Brain microvascular endothelial cell (primary cell): Measurements from ENCODE around the gene ATL1.

Source experiments
- DNase-seq: peaks from one replicate; pipeline ENCODE4 v3.0.0-alpha.2; 2020
- H3K27ac ChIP-seq: fragments of 250-450 bp; sonication (Bioruptor Pico); 2 replicates; pipeline ENCODE4 v1.5.1; 2020; ENCODE audit warnings: mild to moderate bottlenecking, moderate library complexity
- H3K27me3 ChIP-seq: fragments of 250-450 bp; sonication (Bioruptor Pico); replicated peaks from 2 replicates; pipeline ENCODE4 v1.5.1; 2020; ENCODE audit warnings: mild to moderate bottlenecking
- H3K36me3 ChIP-seq: fragments of 250-450 bp; sonication (Bioruptor Pico); replicated peaks from 2 replicates; pipeline ENCODE4 v1.5.1; 2020; ENCODE audit warnings: mild to moderate bottlenecking
- H3K4me3 ChIP-seq: 2 replicates; pipeline ENCODE4 v1.5.1; 2011; ENCODE audit warnings: low read depth, mild to moderate bottlenecking, control low read depth, low read length, moderate library complexity
- in situ Hi-C: cut with HindIII; loops from 2 replicates; pipeline ENCODE4 v1.10.0; 2017; ENCODE audit warnings: low sequenced_read_pairs, low pct_ligation_motif_present
- TF ChIP-seq, protein P1 (sequence below): IDR thresholded peaks from 2 replicates; pipeline ENCODE4 v1.5.1; 2011; ENCODE audit warnings: low read depth, mild to moderate bottlenecking, moderate library complexity, low read length, control low read depth, inconsistent platforms; ENCODE audit errors: missing control alignments

ATL1 gene

DNA sequence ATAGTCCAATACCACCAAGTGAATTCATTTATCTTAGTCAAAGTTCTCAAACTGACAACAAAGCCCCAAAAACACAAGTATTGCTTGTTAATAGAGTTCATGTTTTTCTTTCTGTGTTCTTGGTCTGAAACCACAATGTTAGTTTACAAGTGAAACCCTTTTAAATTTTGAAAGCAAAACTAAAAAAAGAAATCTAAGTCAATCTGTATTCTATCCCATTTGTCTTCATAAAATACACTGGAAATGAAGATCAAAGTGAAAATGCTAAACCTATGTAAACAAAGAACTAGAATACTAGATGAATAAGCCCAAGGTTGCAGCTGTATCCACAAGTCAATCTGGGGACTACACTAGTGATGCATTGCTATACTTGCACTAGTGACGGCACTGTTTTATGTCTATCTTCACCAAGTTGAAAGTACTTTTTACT, 38.0 kb upstream of the ATL1 start:
- peak; percentile 49 for DNase-seq
- in situ Hi-C loops: no loop called here

DNA sequence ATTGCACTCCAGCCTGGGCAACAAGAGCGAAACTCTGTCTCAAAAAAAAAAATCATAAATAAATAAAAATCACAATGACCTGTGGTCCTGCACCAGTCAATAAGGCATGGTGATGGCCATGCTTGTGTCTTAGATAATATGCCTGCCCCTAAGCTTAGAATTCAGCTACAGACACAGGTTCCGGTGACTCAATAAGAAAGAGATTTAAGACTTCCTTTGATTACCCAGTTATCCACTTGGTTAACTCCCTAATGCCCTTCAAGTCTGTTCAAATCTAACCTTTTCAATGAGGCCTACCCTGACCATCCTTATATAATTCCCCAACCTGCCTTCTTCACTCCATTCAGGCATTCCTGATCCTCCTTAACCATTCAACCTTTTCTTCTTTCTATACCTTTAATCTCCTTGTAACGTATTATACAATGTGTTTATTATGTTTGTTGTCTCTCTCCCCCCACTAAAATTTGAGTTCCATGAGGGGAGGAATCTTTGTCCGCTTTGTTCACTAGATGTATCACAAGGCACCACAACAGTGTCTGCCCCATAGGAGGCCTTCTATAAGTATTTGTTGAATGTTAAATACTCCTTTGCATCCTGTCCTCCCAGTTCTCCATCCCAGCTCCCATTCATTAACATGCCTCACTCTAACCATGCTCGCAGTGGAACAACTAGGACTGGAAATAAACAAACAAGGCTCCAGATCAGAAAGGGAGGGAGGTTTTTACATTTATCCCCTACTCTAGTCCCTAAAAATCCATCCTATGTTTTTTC, 36.5 kb upstream of the ATL1 start:
- no peaks in the 10 kb centered on the region for H3K27me3 ChIP-seq
- in situ Hi-C loops: no loop called here
- H3K27ac ChIP-seq: peak overlapping the region; percentile 99
- DNase-seq: no peak
- peaks cover 4% of the 10 kb centered on the region for H3K36me3 ChIP-seq
- TF ChIP-seq, protein P1, sequence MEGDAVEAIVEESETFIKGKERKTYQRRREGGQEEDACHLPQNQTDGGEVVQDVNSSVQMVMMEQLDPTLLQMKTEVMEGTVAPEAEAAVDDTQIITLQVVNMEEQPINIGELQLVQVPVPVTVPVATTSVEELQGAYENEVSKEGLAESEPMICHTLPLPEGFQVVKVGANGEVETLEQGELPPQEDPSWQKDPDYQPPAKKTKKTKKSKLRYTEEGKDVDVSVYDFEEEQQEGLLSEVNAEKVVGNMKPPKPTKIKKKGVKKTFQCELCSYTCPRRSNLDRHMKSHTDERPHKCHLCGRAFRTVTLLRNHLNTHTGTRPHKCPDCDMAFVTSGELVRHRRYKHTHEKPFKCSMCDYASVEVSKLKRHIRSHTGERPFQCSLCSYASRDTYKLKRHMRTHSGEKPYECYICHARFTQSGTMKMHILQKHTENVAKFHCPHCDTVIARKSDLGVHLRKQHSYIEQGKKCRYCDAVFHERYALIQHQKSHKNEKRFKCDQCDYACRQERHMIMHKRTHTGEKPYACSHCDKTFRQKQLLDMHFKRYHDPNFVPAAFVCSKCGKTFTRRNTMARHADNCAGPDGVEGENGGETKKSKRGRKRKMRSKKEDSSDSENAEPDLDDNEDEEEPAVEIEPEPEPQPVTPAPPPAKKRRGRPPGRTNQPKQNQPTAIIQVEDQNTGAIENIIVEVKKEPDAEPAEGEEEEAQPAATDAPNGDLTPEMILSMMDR: no peak
- H3K4me3 ChIP-seq: no peak overlapping the region

More for the DNA sequence above, 38.0 kb upstream of the ATL1 start:
- Histone ChIP-seq H3K27me3 (no peaks in the 10 kb centered on the region), H3K4me3 (no peak overlapping the region), H3K36me3 (peaks cover 4% of the 10 kb centered on the region), H3K27ac (peak overlapping the region; percentile 99)
- TF ChIP-seq, protein P1: no peak

DNA sequence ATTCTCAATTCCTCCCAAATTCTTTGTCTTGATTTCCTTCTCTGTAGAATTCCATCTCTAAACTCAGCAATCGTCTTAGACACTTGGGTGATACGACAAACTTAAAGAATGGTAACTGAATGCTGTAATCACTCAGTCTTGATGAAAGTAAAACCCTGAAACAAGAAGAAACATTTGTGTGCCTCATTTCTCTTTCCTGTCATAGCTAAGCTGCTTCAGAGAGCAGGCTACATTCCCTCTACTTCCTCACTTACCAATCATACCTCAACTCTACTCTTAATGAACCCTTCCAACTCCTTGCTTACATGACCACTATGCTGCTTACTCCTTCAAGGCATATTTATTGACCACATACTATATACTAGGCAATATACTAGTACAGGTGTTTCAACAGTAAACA, 35.9 kb upstream of the ATL1 start:
- in situ Hi-C loops: no loop called here
- DNase-seq: no peak
- H3K4me3 ChIP-seq: no peak overlapping the region
- TF ChIP-seq, protein P1: no peak
- H3K36me3 ChIP-seq: peaks cover 4% of the 10 kb centered on the region
- no peaks in the 10 kb centered on the region for H3K27me3 ChIP-seq
- peak overlapping the region; percentile 99 for H3K27ac ChIP-seq

DNA sequence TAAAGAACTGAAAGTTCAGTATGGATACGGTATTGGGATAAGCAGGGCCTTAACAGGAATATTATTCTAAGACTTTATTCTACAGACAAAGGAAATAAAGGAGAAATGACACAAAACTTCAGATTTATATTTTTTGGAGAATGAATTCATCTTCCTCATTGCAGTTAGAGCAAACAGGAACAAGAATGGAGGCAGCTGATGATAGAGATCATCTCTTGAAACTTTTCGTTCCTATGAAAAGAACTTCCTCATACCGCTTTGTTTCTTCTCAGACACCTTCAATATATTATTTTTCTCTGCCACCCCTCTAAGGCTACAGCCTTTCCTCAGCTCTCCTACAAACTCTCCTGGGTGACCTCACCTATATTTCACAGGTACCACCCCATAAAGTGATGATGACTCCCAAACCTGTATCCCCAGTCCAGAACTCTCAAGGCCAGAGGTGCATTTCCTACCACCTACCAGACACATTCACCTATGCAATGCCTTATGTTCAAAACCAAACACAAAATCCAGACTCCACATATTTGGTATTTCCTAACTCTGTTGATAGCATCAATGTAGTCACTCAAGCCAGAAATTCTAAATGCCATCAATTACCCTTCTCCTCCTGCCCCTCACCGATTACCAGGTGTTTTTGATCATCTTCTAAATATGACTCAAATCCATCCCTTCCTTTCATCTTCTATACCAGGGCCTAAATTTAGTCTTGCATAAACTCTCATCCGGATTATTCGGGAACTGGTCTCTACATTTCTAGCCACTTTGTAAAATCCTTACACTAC, 35.0 kb upstream of the ATL1 start:
- no peak for DNase-seq
- in situ Hi-C loops: no loop called here
- H3K27me3 ChIP-seq: no peaks in the 10 kb centered on the region
- peaks cover 3% of the 10 kb centered on the region for H3K36me3 ChIP-seq
- H3K4me3 ChIP-seq: no peak overlapping the region
- H3K27ac ChIP-seq: peak overlapping the region; percentile 99
- TF ChIP-seq, protein P1: no peak

DNA sequence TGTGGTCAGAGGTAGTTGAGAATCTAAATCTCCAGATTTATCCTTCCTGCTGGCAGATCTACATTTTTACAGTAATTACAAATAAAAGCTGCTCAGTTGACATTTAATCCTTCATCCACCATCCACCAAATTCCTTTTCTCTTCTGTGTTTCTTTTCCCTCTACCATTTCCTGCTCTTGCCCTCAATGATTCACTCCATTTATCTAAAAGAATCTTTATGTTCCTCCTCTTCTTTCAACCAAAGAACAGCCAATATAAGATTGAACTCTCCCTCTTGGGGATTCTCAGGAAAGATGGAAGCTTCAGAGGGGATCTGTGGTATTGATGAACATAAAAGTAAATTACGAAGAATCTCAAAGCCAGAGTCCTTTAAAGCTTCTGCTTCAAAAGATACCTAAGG, 31.9 kb upstream of the ATL1 start:
- peak overlapping the region; percentile 96 for H3K27ac ChIP-seq
- no peak overlapping the region for H3K4me3 ChIP-seq
- in situ Hi-C loops: no loop called here
- H3K27me3 ChIP-seq: no peaks in the 10 kb centered on the region
- H3K36me3 ChIP-seq: peaks cover 3% of the 10 kb centered on the region
- no peak for DNase-seq
- TF ChIP-seq, protein P1: no peak
